GM21825 (cell line): ENCODE measurements around the gene DNMT3B.

ENCODE experiments used
- ATAC-seq: cut with Tn5 transposase; IDR thresholded peaks from one replicate; pipeline ENCODE4 v1.9.1; 2021; ENCODE audit warnings: mild to moderate bottlenecking, moderate library complexity; ENCODE audit not compliant: unreplicated experiment

The DNMT3B gene

GRCh38 chr20:32849577-32849976, 87.4 kb downstream of the DNMT3B start:
- no peak for ATAC-seq

DNA sequence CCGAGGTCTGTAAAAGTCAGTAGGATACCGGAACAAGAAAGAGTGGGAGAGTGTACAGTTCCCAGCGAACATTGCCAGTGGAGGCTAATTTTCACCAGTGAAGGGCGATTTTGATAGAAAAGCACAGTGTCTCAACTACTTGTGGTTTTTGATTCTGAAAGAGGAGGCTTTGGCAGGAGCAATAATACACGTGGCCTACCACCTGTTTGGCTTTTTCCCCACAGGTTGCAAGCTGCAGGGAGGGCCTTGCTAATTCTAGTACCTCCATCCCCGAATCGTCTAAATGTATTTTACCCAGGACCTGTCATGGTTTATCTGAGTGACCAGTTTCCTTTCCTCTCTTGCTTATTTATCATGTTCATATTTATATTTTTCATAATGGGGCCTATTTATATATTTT, 93.2 kb downstream of the DNMT3B start:
- ATAC-seq, result no peak

- no peak for ATAC-seq
Observed at GRCh38 chr20:32858189-32858588, 96.0 kb downstream of the DNMT3B start.
